Thoracic aorta (tissue), 2 donors: ENCODE measurements around the gene CYB5R4. TPM values are rescaled to one million over a fixed set of nuclear protein-coding genes. Genes with fewer than 3 reads are reported as not detected.
A peak's percentile ranks its signal among the peaks of the same experiment; 100 is the strongest.

Experiments used
- ATAC-seq: fragments of 150-250 bp; one replicate; pipeline ENCODE4 v1.8.0; 2017; ENCODE audit warnings: low read depth; ENCODE audit not compliant: insufficient number of reproducible peaks, low FRiP score
- DNase-seq: peaks from one replicate; pipeline ENCODE4 v3.0.0-alpha.2; 2020; ENCODE audit warnings: low spot score
- H3K27ac ChIP-seq, 2 donors: fragments of 200-600 bp; sonication (generic); 1 replicate in 1 of 2; 2 replicates in 1 of 2; pipeline ENCODE4 v1.5.1; 2016; ENCODE audit warnings: mild to moderate bottlenecking in 2 of 2, moderate library complexity in 2 of 2
- H3K27me3 ChIP-seq: fragments of 200-600 bp; sonication (generic); replicated peaks from 2 replicates; pipeline ENCODE4 v1.6.0; 2016; ENCODE audit warnings: mild to moderate bottlenecking; ENCODE audit not compliant: insufficient read depth
- H3K36me3 ChIP-seq: fragments of 200-600 bp; sonication (generic); one replicate; pipeline ENCODE4 v1.5.1; 2016
- H3K4me1 ChIP-seq, 2 donors: fragments of 200-600 bp; sonication (generic); 1 replicate in 1 of 2; 2 replicates in 1 of 2; pipeline versions ENCODE4 v1.5.1 to v1.6.0; 2016; ENCODE audit warnings: low read depth in 2 of 2, mild to moderate bottlenecking in 1 of 2; ENCODE audit not compliant: control insufficient read depth in 1 of 2
- H3K4me3 ChIP-seq: fragments of 200-600 bp; sonication (generic); 2 replicates; pipeline ENCODE4 v1.5.1; 2016; ENCODE audit warnings: mild to moderate bottlenecking
- H3K9me3 ChIP-seq: fragments of 200-600 bp; sonication (generic); 2 replicates; pipeline ENCODE4 v1.5.1; 2016
- total RNA-seq, 2 donors: library from RNA; depleted of rRNA; stranded (reverse); fragments of >200 nt; gene quantifications; one replicate each; pipeline versions ENCODE4 v1.1.0 to v1.2.3, GENCODE V29; 2016
- TF ChIP-seq, protein P1 (sequence below): fragments of 200-600 bp; sonication (generic); IDR thresholded peaks from one replicate; pipeline ENCODE4 v1.5.1; 2019; ENCODE audit warnings: antibody characterized with exemption

Gene CYB5R4, protein sequence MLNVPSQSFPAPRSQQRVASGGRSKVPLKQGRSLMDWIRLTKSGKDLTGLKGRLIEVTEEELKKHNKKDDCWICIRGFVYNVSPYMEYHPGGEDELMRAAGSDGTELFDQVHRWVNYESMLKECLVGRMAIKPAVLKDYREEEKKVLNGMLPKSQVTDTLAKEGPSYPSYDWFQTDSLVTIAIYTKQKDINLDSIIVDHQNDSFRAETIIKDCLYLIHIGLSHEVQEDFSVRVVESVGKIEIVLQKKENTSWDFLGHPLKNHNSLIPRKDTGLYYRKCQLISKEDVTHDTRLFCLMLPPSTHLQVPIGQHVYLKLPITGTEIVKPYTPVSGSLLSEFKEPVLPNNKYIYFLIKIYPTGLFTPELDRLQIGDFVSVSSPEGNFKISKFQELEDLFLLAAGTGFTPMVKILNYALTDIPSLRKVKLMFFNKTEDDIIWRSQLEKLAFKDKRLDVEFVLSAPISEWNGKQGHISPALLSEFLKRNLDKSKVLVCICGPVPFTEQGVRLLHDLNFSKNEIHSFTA
- 10 to 100 TPM in 1 of 2 donors, 1 to 10 TPM in 1; 9.1 to 16.2 TPM for total RNA-seq

DNA sequence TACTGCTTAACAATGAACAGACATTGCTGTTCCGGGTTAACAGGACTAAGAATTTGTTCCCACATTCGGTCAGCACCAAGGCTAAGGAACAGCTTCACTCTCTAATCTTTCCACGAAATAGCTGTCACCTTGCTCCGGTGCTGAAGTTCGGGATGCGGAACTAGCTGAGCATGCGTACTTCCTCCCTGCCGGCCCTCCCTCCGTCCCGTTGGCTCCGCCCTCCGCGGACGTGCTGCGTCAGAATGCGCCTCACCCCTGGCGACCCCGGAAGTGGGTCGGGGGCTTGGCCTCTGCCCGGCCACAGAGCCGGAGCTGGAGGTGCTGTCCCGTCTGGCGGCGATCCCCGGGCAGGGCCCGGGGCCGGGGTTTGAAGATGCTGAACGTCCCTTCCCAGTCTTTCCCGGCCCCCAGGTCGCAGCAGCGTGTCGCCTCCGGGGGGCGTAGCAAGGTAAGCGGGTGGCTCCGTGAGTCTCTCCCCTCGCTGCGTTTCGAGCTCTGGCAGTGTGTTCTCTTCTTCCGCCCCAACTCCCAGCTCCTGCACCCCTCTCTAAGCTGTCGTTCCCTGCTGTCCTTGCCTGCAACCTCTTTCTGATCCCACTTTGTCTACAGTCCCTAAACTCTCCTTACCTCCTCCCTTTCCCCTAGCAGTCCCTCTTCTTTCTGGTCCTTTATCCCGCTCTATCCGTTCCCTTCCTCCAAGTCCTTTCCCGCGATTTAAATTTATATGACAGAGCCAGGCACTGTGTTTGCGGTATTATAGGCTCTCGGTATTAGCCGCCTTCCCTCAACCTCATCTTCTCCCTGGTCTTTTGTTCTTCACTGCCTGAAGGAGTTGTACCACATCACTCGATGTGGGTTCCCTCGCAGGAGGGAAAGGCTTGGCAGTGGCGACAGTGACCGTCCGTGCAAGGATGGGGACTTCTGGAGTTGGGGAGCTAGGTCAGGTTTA lies at the start of gene CYB5R4:
CYB5R4 (plus strand) TSS at position 280 of the 949 bp plus-strand sequence; CDS start at position 374, 94 bp downstream.
- TF ChIP-seq, protein P1, sequence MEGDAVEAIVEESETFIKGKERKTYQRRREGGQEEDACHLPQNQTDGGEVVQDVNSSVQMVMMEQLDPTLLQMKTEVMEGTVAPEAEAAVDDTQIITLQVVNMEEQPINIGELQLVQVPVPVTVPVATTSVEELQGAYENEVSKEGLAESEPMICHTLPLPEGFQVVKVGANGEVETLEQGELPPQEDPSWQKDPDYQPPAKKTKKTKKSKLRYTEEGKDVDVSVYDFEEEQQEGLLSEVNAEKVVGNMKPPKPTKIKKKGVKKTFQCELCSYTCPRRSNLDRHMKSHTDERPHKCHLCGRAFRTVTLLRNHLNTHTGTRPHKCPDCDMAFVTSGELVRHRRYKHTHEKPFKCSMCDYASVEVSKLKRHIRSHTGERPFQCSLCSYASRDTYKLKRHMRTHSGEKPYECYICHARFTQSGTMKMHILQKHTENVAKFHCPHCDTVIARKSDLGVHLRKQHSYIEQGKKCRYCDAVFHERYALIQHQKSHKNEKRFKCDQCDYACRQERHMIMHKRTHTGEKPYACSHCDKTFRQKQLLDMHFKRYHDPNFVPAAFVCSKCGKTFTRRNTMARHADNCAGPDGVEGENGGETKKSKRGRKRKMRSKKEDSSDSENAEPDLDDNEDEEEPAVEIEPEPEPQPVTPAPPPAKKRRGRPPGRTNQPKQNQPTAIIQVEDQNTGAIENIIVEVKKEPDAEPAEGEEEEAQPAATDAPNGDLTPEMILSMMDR: peak; percentile 35
- H3K4me3 ChIP-seq: peak within 1 kb of the TSS; percentile 89
- H3K9me3 ChIP-seq: no peaks in the 10 kb centered on the region
- no peaks in the 10 kb centered on the region for H3K27me3 ChIP-seq
- H3K27ac ChIP-seq: peak within 1 kb of the TSS; percentile 81
- peaks cover 9 to 14% of the 10 kb centered on the region in 2 donors for H3K4me1 ChIP-seq
- peak; percentile 85 for DNase-seq
- peak; percentile 98 for ATAC-seq
- H3K36me3 ChIP-seq: no peaks in the 10 kb centered on the region

DNA sequence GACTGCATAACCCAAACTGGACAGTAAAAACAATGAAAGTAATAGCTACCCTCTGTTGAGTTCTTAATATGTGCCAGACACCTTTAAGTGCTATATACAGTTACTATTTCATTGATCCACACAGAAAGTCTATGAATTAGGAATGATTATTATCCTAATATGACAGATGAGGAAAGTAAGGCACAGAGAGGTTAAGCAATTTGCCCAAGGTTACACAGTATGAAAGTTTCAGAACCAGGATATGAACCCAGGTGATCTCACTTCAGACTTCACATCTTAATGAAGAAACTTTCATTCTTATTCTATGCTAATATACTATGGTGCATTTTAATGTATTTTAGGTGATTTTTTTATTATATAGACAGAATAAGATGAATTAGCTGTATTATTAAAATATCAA lies 46.9 kb upstream of the CYB5R4 start:
- no peaks in the 10 kb centered on the region for H3K27me3 ChIP-seq
- no peak for DNase-seq
- TF ChIP-seq, protein P1: no peak
- no peaks in the 10 kb centered on the region for H3K4me1 ChIP-seq
- no peak for ATAC-seq
- no peaks in the 10 kb centered on the region for H3K36me3 ChIP-seq
- no peak overlapping the region for H3K27ac ChIP-seq
- H3K9me3 ChIP-seq: no peaks in the 10 kb centered on the region
- no peak overlapping the region for H3K4me3 ChIP-seq

DNA sequence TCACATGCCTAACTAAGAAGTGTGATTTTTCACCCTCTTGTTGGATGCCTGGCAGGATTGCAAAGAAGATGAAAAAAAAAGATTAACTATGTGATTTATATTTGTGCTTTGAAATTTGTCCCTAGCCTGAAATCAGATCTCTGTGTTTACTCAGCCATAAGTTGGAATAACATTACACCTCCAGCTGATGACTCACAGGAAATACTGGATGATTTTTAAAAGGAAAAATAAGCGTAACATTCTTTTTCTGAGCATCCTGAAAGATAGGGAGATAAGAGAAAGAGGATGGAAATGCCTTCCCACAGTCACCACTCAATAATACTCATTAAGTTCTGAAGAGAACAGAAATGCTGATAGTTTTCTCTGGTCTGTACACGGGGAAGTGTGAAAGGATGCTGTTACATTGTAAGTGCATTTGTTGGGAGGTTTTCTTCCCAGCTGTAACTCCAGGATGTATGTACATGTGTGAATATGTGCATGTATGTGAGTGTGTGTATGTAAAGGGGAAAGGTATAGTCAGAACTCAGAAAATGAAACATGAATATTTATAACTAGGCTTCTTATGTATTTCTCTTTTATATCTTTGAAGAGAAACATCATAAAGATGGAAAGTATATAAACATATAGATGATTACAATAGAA lies 43.7 kb upstream of the CYB5R4 start:
- no peak for ATAC-seq
- H3K27me3 ChIP-seq: no peaks in the 10 kb centered on the region
- H3K9me3 ChIP-seq: no peaks in the 10 kb centered on the region

DNA sequence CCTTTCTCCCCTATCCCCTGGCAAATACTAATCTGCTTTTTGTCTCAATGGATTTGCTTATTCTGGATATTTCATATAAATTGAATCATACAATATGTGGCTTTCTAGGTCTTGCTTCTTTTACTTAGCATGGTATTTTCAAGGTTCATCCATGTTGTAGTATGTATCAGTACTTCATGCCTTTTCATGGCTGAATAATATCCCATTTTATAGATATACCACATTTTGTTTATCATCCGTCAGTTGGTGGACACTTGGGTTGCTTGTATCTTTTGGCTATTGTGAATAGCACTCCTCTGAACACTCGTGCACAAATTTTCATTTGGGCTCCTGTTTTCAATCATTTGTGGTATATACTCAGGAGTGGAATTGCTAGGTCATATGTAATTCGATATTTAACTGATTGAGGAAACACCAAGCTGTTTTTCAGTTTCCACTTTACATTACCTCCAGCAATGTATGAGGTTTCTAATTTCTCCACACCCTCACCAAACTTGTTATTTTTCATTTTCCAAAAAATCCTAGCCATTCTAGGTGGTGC lies 36.8 kb upstream of the CYB5R4 start:
- no peak overlapping the region for H3K27ac ChIP-seq
- no peaks in the 10 kb centered on the region for H3K4me1 ChIP-seq
- H3K36me3 ChIP-seq: no peaks in the 10 kb centered on the region
- TF ChIP-seq, protein P1: no peak
- H3K9me3 ChIP-seq: no peaks in the 10 kb centered on the region
- ATAC-seq (no peak), DNase-seq (no peak)
- H3K27me3 ChIP-seq: no peaks in the 10 kb centered on the region
- H3K4me3 ChIP-seq: no peak overlapping the region

More for the DNA sequence above, 43.7 kb upstream of the CYB5R4 start:
- Histone ChIP-seq H3K4me3 (no peak overlapping the region), H3K4me1 (no peaks in the 10 kb centered on the region), H3K27ac (no peak overlapping the region), H3K36me3 (no peaks in the 10 kb centered on the region)
- TF ChIP-seq, protein P1: no peak
- DNase-seq: no peak
